BJ (cell line): Measurements from ENCODE around the gene TOM1L2. TPM values are rescaled to one million over a fixed set of nuclear protein-coding genes. Genes with fewer than 3 reads are reported as not detected.

ENCODE experiments used
- CTCF ChIA-PET: fragments of 350-600 bp; formaldehyde crosslinking; extraction: SDS; loops from one replicate; lab custom pipeline; 2021; ENCODE audit warnings: antibody characterized with exemption, inconsistent platforms; lab: Yijun Ruan, JAX
- POLR2A ChIA-PET: fragments of 300-600 bp; sonication (Branson Sonifier 250); formaldehyde crosslinking; extraction: SDS; loops from one replicate; lab custom pipeline; 2021; ENCODE audit warnings: antibody characterized with exemption; lab: Charles Lee
- DNase-seq: peaks from one replicate; pipeline ENCODE4 v3.0.0-alpha.2; 2011; ENCODE audit warnings: low read depth
- H3K27me3 ChIP-seq: 2 replicates; pipeline ENCODE4 v1.6.0; 2011; ENCODE audit warnings: low read length; ENCODE audit not compliant: control insufficient read depth, insufficient read depth
- H3K36me3 ChIP-seq: 2 replicates; pipeline ENCODE4 v1.5.1; 2011; ENCODE audit warnings: low read length; ENCODE audit not compliant: control insufficient read depth, insufficient read depth
- H3K4me3 ChIP-seq: 2 replicates; pipeline ENCODE4 v1.5.1; 2011; ENCODE audit warnings: low read depth, mild to moderate bottlenecking, control low read depth, low read length
- CTCF ChIP-seq: IDR thresholded peaks from 2 replicates; pipeline ENCODE4 v1.5.1; 2011; ENCODE audit warnings: low read depth, mild to moderate bottlenecking, control low read depth, inconsistent platforms, low read length, moderate library complexity; ENCODE audit not compliant: insufficient read depth
- polyA plus RNA-seq: library from polyadenylated mRNA; depleted of rRNA; stranded (reverse); fragments of >200 nt; gene quantifications from 2 replicates; pipeline ENCODE4 v1.2.3, GENCODE V29; 2011

The TOM1L2 gene
- polyA plus RNA-seq, 1 experiment, result 39.6 TPM

- CTCF ChIA-PET, result interaction anchor here (1.0 to 7.5 kb wide), 2 partner anchors 19 to 29 kb away, joined by 3 to 35 read pairs; no protein-coding TSS in a partner anchor
- POLR2A ChIA-PET, result no interaction called here
- peaks cover 6% of the 10 kb centered on the region for H3K36me3 ChIP-seq
- no peaks in the 10 kb centered on the region for H3K27me3 ChIP-seq
- DNase-seq, result no peak
- H3K4me3 ChIP-seq, result no peak overlapping the region
- no peak for TF ChIP-seq CTCF
Measured at GRCh38 chr17:17831208-17832031, 140.8 kb downstream of the TOM1L2 start.

GRCh38 chr17:17830740-17831207 is 141.4 kb downstream of the TOM1L2 start:
- no peak for TF ChIP-seq CTCF
- CTCF ChIA-PET, result interaction anchor here (1.0 kb wide), 1 partner anchor 30 kb away, joined by 3 read pairs; no protein-coding TSS in a partner anchor
- H3K27me3 ChIP-seq, result no peaks in the 10 kb centered on the region

GRCh38 chr17:17830269-17830567 is 142.0 kb downstream of the TOM1L2 start:
- DNase-seq, result no peak
- CTCF ChIA-PET, result no interaction called here
- TF ChIP-seq CTCF, result no peak
- Histone ChIP-seq H3K27me3 (no peaks in the 10 kb centered on the region), H3K4me3 (no peak overlapping the region), H3K36me3 (peaks cover 6% of the 10 kb centered on the region)
- POLR2A ChIA-PET, result no interaction called here

More at GRCh38 chr17:17830740-17831207, 141.4 kb downstream of the TOM1L2 start:
- POLR2A ChIA-PET, result no interaction called here
- H3K4me3 ChIP-seq, result no peak overlapping the region
- H3K36me3 ChIP-seq, result peaks cover 6% of the 10 kb centered on the region
- DNase-seq, result no peak

GRCh38 chr17:17827826-17828621 is 144.2 kb downstream of the TOM1L2 start:
- CTCF ChIA-PET, result interaction anchor here (1.0 to 1.9 kb wide), 3 partner anchors 16 to 93 kb away, joined by 3 to 7 read pairs (median 4); no protein-coding TSS in a partner anchor
- POLR2A ChIA-PET, result no interaction called here
- TF ChIP-seq CTCF, result no peak
- no peak for DNase-seq
- Histone ChIP-seq H3K27me3 (no peaks in the 10 kb centered on the region), H3K36me3 (peaks cover 4% of the 10 kb centered on the region), H3K4me3 (no peak overlapping the region)
